ENCODE results near the gene DIP2B. TPM values are rescaled to one million over a fixed set of nuclear protein-coding genes. Genes with fewer than 3 reads are reported as not detected.
A peak's percentile ranks its signal among the peaks of the same experiment; 100 is the strongest.

DIP2B gene
- 37.1 and 37.4 TPM in 2 replicates for total RNA-seq (ENCODE audit: low replicate concordance)

GRCh38 chr12:50504798-50505674, at the start of gene DIP2B:
TSS of gene DIP2B (plus strand) at chr12:50504985. CDS start at chr12:50505141, 156 bp downstream.
- H3K9ac ChIP-seq: peak within 1 kb of the TSS; percentile 85
- peaks cover 26% of the 10 kb centered on the region for H4K20me1 ChIP-seq (ENCODE audit: low read depth)
- peaks cover 49% of the 10 kb centered on the region for H3K79me2 ChIP-seq (ENCODE audit: low read depth)
- no peaks in the 10 kb centered on the region for H3K9me3 ChIP-seq (ENCODE audit: low read depth)
- peaks cover 12% of the 10 kb centered on the region for H3K4me1 ChIP-seq
- DNase-seq (ENCODE audit: low spot score): peak; percentile 97
- Mint-ChIP-seq H3K36me3 (no peaks in the 10 kb centered on the region), H3K27me3 (ENCODE audit: insufficient read depth, low read depth) (no peaks in the 10 kb centered on the region), H3K9me3 (peaks cover 6% of the 10 kb centered on the region), H3K4me1 (peaks cover 26% of the 10 kb centered on the region), H3K4me3 (peak within 1 kb of the TSS; percentile 98), H3K27ac (peak within 1 kb of the TSS; percentile 70)
- H3F3A ChIP-seq (ENCODE audit: low read depth): no peaks in the 10 kb centered on the region
- peak within 1 kb of the TSS; percentile 83 for H3K4me2 ChIP-seq
- TF ChIP-seq CTCF (IDR thresholded peaks at IDR 0.05) (peak; percentile 86), EZH2phosphoT487 (IDR thresholded peaks at IDR 0.05) (no peak), EZH2 (IDR thresholded peaks at IDR 0.05) (peak; percentile 50)
- peak within 1 kb of the TSS; percentile 86 for H2AFZ ChIP-seq (replicated peaks)
- peak within 1 kb of the TSS; percentile 85 for H3K27ac ChIP-seq
- no peaks in the 10 kb centered on the region for H3K27me3 ChIP-seq
- H3K4me3 ChIP-seq: peak within 1 kb of the TSS; percentile 68
- H3K36me3 ChIP-seq: no peaks in the 10 kb centered on the region

- H3K27me3 Mint-ChIP-seq (ENCODE audit: insufficient read depth, low read depth): no peaks in the 10 kb centered on the region
- H3K36me3 Mint-ChIP-seq: peaks cover 26% of the 10 kb centered on the region
- H3F3A ChIP-seq (ENCODE audit: low read depth): no peaks in the 10 kb centered on the region
- no peaks in the 10 kb centered on the region for H3K4me1 ChIP-seq
- TF ChIP-seq CTCF (IDR thresholded peaks at IDR 0.05): no peak
- TF ChIP-seq EZH2 (IDR thresholded peaks at IDR 0.05): no peak
- TF ChIP-seq EZH2phosphoT487 (IDR thresholded peaks at IDR 0.05): no peak
- H3K4me2 ChIP-seq: no peak overlapping the region
- H3K27ac ChIP-seq: no peak overlapping the region
- no peak overlapping the region for H3K4me3 Mint-ChIP-seq
- peaks cover 18% of the 10 kb centered on the region for H3K36me3 ChIP-seq
- H2AFZ ChIP-seq (replicated peaks): no peak overlapping the region
- no peaks in the 10 kb centered on the region for H3K27me3 ChIP-seq
- no peak overlapping the region for H3K4me3 ChIP-seq
- DNase-seq (ENCODE audit: low spot score): no peak
- H4K20me1 ChIP-seq (ENCODE audit: low read depth): no peaks in the 10 kb centered on the region
- H3K9ac ChIP-seq: no peak overlapping the region
- H3K9me3 Mint-ChIP-seq: no peaks in the 10 kb centered on the region
- H3K9me3 ChIP-seq (ENCODE audit: low read depth): no peaks in the 10 kb centered on the region
- no peaks in the 10 kb centered on the region for H3K79me2 ChIP-seq (ENCODE audit: low read depth)
- no peaks in the 10 kb centered on the region for H3K4me1 Mint-ChIP-seq
- no peak overlapping the region for H3K27ac Mint-ChIP-seq
Measured at GRCh38 chr12:50458606-50459005, 46.2 kb upstream of the DIP2B start.

- no peak for TF ChIP-seq EZH2 (IDR thresholded peaks at IDR 0.05)
- TF ChIP-seq EZH2phosphoT487 (IDR thresholded peaks at IDR 0.05): no peak
- no peak for TF ChIP-seq CTCF (IDR thresholded peaks at IDR 0.05)
- no peak overlapping the region for H3K4me2 ChIP-seq
- Mint-ChIP-seq H3K9me3 (peaks cover 3% of the 10 kb centered on the region), H3K27ac (no peak overlapping the region), H3K4me1 (no peaks in the 10 kb centered on the region), H3K36me3 (peaks cover 41% of the 10 kb centered on the region), H3K27me3 (ENCODE audit: insufficient read depth, low read depth) (no peaks in the 10 kb centered on the region), H3K4me3 (no peak overlapping the region)
- no peak overlapping the region for H3K27ac ChIP-seq
- DNase-seq (ENCODE audit: low spot score): no peak
- H3F3A ChIP-seq (ENCODE audit: low read depth): no peaks in the 10 kb centered on the region
- H3K4me1 ChIP-seq: no peaks in the 10 kb centered on the region
- no peaks in the 10 kb centered on the region for H3K9me3 ChIP-seq (ENCODE audit: low read depth)
- no peaks in the 10 kb centered on the region for H4K20me1 ChIP-seq (ENCODE audit: low read depth)
- no peak overlapping the region for H3K9ac ChIP-seq
- no peaks in the 10 kb centered on the region for H3K27me3 ChIP-seq
- H2AFZ ChIP-seq (replicated peaks): no peak overlapping the region
- peaks cover 17% of the 10 kb centered on the region for H3K36me3 ChIP-seq
- no peak overlapping the region for H3K4me3 ChIP-seq
- no peaks in the 10 kb centered on the region for H3K79me2 ChIP-seq (ENCODE audit: low read depth)
Measured at GRCh38 chr12:50467439-50467838, 37.3 kb upstream of the DIP2B start.

Data from neural progenitor cell (in vitro differentiated cells).